SKM-1 treated with dmso at 0.1 percent for 144 hours (cell line): ENCODE measurements around the gene GARIN3.
A peak's percentile ranks its signal among the peaks of the same experiment; 100 is the strongest.

Experiments used
- DNase-seq: peaks from one replicate; lab custom pipeline; 2025; ENCODE audit not compliant: unreplicated experiment; lab: John Stamatoyannopoulos, UW

Gene GARIN3

GRCh38 chr5:157150995-157151394 is 15.1 kb downstream of the GARIN3 start:
- no peak for DNase-seq

GRCh38 chr5:157148734-157149615 is 17.1 kb downstream of the GARIN3 start:
- peak; percentile 56 for DNase-seq

DNA sequence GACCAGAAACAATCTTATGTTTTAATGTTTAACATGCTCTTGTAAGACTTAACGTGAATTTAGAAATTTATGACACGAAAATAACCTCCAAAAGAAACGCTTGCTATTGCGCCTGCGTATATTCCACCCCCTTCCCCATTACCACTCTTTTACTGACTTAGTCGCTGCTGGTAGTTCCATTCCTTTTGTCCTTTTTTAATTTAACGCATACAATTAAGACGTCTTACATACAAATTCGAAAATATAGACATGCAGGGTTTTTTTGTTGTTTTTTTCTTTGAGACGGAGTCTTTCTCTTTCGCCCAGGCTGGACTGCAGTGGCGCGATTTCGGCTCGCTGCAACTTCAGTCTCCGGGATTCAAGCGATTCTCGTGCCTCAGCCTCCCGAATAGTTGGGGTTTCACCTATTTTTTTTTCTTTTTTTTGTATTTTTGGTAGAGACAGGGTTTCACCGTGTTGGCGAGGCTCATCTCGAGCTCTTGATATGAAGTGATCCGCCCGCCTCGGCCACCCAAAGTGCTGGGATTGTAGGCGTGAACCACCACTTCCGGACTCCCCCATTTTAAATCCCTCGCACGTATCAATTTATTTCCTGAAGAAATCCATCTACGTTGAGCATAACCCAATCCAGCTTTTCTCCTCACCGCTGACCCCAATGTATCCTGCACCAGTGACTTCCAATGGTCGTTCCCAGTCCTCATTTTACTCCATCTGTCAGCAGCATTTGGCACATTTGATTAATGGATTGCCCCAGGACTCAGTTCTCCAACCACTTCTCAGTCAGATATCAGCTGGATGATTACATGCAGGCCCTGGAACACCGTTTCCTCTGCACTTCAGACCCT is 22.7 kb downstream of the GARIN3 start:
- DNase-seq: peak; percentile 88

- DNase-seq: peak; percentile 97
Measured at GRCh38 chr5:157142317-157143126, 23.5 kb downstream of the GARIN3 start, which contains the start of gene MED7. MED7 (minus strand) TSS chr5:157142865; CDS start chr5:157139431, 3,434 bp downstream.

DNA sequence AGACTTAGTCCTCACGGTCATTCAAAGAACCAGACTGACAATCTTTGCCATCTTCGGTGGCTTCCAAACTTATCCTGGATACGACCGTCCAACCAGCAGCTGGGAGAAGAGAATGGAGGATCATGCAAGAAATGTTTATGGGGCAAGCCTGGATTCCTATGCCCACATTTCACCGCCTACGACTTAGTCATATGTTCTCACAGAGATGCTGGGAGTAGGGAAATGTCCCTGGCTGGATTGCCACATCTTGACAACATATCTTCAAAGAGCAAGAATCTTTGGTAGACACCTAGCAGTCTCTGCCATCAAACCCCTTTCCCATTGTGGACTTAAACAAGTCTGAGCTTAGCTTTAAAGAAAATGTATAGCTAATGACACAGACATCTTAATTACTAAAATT is 28.4 kb downstream of the GARIN3 start:
- DNase-seq: no peak

- DNase-seq: no peak
Measured at GRCh38 chr5:157132281-157132612, 33.8 kb downstream of the GARIN3 start.

DNA sequence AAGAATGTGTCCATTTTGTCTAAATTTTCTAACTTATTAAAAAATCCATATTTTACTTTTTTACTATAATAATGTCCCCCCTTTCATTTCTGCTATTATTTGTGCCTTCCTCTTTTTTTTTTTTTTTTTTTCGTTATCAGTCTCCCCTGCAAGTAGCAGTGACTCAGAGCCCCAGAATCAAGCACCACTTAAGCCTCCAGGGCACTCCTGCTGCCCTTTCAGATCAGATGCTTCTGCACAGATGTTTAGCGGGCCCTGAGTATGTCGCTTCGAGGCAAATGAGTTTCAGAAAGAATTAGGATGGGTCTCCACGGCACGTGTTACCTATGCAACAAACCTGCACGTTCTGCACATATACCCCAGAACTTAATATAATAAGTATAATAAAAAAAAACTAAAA is 35.1 kb downstream of the GARIN3 start:
- no peak for DNase-seq

DNA sequence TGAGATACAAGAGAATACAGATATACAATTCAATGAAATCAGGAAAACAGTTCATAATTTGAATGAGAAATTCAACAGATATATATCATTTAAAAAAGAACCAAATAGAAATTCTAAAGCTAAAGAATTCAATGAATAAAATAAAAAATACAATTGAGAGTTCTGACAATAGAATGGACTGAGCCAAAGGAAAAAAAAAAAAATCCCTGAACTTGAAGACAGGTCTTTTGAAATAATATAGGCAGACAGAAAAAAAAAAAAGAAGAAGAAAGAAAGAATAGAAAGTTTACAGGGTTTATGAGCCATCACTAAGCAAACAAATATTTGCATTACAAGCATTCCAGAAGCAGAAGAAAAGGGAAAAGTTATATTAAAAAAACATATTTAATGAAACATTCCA is 44.4 kb downstream of the GARIN3 start:
- no peak for DNase-seq

DNA sequence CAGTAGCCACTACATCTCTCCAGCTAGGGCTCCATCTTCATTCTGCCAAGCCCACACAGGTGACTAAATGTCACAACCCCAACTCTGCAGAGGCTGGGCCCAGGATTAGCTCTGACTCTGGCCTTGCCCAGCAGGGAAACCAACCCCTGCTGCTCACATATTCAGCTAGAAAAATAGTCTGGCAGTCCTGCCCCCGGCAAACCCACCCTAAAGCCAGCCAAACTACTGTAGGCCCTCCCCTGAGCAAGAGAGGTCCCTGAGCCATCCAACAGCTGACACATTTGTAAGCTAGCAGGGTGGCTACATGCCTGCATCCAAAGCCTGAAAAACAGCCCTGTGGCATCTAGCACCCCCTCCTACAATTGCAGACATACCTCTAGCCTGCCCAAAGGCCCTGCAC is 46.0 kb downstream of the GARIN3 start:
- DNase-seq: no peak

- no peak for DNase-seq
Measured at GRCh38 chr5:157116483-157116954, 49.5 kb downstream of the GARIN3 start.

- DNase-seq: no peak
Measured at GRCh38 chr5:157115502-157115901, 50.6 kb downstream of the GARIN3 start.

DNA sequence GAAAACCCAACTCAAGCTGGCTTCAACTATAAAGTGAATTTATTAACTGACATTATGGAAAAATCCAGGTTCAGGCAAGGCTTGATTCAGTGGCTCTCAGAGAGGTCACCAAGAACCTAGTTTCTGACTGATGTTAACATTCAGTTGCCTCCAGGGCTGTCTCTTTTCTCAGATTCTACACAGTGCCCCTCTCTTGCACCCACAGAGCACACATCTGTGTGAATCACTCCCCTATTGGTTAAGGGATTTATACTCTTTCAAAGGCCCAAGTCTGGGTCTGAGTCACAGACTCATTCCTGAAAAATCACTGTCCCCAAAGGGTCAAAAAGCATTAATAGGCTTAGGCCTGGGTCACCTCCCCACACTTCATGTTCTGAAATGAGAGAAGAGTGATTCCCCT is 51.1 kb downstream of the GARIN3 start:
- DNase-seq: no peak

- peak; percentile 14 for DNase-seq
Measured at GRCh38 chr5:157113002-157113401, 53.1 kb downstream of the GARIN3 start.
